OCI-LY1 (cell line): ENCODE results near the gene CASS4.

Source experiments
- H2AFZ ChIP-seq: fragments of 200-600 bp; sonication (generic), shearing (Covaris generic); 2 replicates; pipeline ENCODE4 v1.6.0; 2014; ENCODE audit warnings: antibody characterized with exemption, mild to moderate bottlenecking, low read length
- H3F3A ChIP-seq: fragments of 200-600 bp; sonication (generic), shearing (Covaris generic); 2 replicates; pipeline ENCODE4 v1.6.0; 2014; ENCODE audit warnings: mild to moderate bottlenecking, antibody characterized with exemption, low read length, moderate library complexity; ENCODE audit not compliant: insufficient read depth
- H3K27ac ChIP-seq: fragments of 200-600 bp; sonication (generic); 2 replicates; pipeline ENCODE4 v1.5.1; 2014; ENCODE audit warnings: low read length, mixed run types, mild to moderate bottlenecking, low read depth; ENCODE audit not compliant: poor library complexity, severe bottlenecking
- H3K27me3 ChIP-seq: fragments of 200-600 bp; sonication (generic); 2 replicates; pipeline ENCODE4 v1.6.0; 2014; ENCODE audit warnings: antibody characterized with exemption, mild to moderate bottlenecking, low read length, moderate library complexity; ENCODE audit not compliant: insufficient read depth
- H3K36me3 ChIP-seq: fragments of 200-600 bp; sonication (generic); 2 replicates; pipeline ENCODE4 v1.6.1; 2014; ENCODE audit warnings: mild to moderate bottlenecking, antibody characterized with exemption, low read length, moderate library complexity, mixed read lengths; ENCODE audit not compliant: insufficient read depth
- H3K4me1 ChIP-seq: fragments of 200-600 bp; sonication (generic); 2 replicates; pipeline ENCODE4 v1.5.1; 2014; ENCODE audit warnings: mild to moderate bottlenecking, low read length, moderate library complexity; ENCODE audit not compliant: insufficient read depth, severe bottlenecking
- H3K4me2 ChIP-seq: fragments of 200-600 bp; sonication (generic), shearing (Covaris generic); 2 replicates; pipeline ENCODE4 v1.6.1; 2014; ENCODE audit warnings: low read length
- H3K4me3 ChIP-seq: fragments of 200-600 bp; sonication (generic); 2 replicates; pipeline ENCODE4 v1.5.1; 2014; ENCODE audit warnings: low read length, low read depth, mild to moderate bottlenecking, mixed read lengths; ENCODE audit not compliant: poor library complexity, severe bottlenecking
- H3K79me2 ChIP-seq: fragments of 200-600 bp; shearing (Covaris generic); 2 replicates; pipeline ENCODE4 v1.6.1; 2016; ENCODE audit warnings: mixed run types, low read length, mixed read lengths; ENCODE audit not compliant: insufficient read depth
- H3K9ac ChIP-seq: fragments of 200-600 bp; sonication (generic), shearing (Covaris generic); 2 replicates; pipeline ENCODE4 v1.6.1; 2014; ENCODE audit warnings: mild to moderate bottlenecking, low read length, mixed read lengths
- H3K9me2 ChIP-seq: fragments of 200-600 bp; sonication (generic), shearing (Covaris generic); 2 replicates; pipeline ENCODE4 v1.6.1; 2014; ENCODE audit warnings: low read depth, mild to moderate bottlenecking, low read length, mixed read lengths
- H3K9me3 ChIP-seq: fragments of 200-600 bp; shearing (Covaris generic); 2 replicates; pipeline ENCODE4 v1.6.1; 2014; ENCODE audit warnings: low read length, mixed read lengths
- H4K20me1 ChIP-seq: fragments of 200-600 bp; sonication (generic), shearing (Covaris generic); 2 replicates; pipeline ENCODE4 v1.6.0; 2016; ENCODE audit warnings: mild to moderate bottlenecking, low read length; ENCODE audit not compliant: insufficient read depth
- CTCF ChIP-seq: fragments of 200-600 bp; sonication (generic), shearing (Covaris generic); IDR thresholded peaks from 2 replicates; pipeline ENCODE4 v1.5.1; 2017; ENCODE audit warnings: mild to moderate bottlenecking, antibody characterized with exemption, low read length, moderate library complexity, mixed read lengths
- EZH2 ChIP-seq: fragments of 200-600 bp; sonication (generic), shearing (Covaris generic); IDR thresholded peaks from 2 replicates; pipeline ENCODE4 v1.8.0; 2017; ENCODE audit warnings: borderline replicate concordance, mixed run types, mild to moderate bottlenecking, antibody characterized with exemption, low read length, moderate library complexity, mixed read lengths

CASS4 gene

GRCh38 chr20:56429941-56430340, 17.9 kb downstream of the CASS4 start:
- Histone ChIP-seq H3K36me3 (no peaks in the 10 kb centered on the region), H3K9me3 (no peaks in the 10 kb centered on the region), H3K9ac (no peak overlapping the region), H4K20me1 (no peaks in the 10 kb centered on the region), H3K4me2 (peak overlapping the region; percentile 27; the same call in 1 of the 2 replicates), H3F3A (no peaks in the 10 kb centered on the region), H3K4me3 (no peak overlapping the region), H3K4me1 (peaks cover 11% of the 10 kb centered on the region), H3K9me2 (no peaks in the 10 kb centered on the region), H3K27me3 (no peaks in the 10 kb centered on the region), H3K79me2 (no peaks in the 10 kb centered on the region), H2AFZ (peak overlapping the region; percentile 54), H3K27ac (no peak overlapping the region)
- TF ChIP-seq EZH2 (no peak), CTCF (no peak)

DNA sequence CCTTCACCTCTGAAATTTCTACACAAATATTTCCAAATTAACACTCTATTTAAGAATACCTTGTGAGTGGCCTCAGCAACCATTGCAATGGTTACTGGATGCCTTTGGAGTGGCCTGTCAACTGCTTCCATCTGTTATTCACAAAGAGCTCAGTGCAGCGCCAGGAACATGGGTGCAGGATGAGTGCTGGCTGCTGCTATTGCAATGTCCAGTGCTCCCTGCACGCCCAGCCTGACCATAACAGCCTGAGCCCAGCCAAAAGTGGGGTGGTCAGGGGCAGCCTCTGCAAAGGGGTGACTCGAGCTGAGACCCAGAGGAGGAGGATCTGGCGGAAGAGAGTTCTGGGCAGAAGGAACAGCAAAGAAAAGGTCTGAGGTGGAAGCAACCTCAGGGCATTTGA, 18.4 kb downstream of the CASS4 start:
- no peaks in the 10 kb centered on the region for H4K20me1 ChIP-seq
- H3K27me3 ChIP-seq, result no peaks in the 10 kb centered on the region
- TF ChIP-seq CTCF, result no peak
- TF ChIP-seq EZH2, result no peak
- H3K9ac ChIP-seq, result no peak overlapping the region
- no peaks in the 10 kb centered on the region for H3K9me3 ChIP-seq
- no peaks in the 10 kb centered on the region for H3K9me2 ChIP-seq
- no peak overlapping the region for H3K4me3 ChIP-seq
- peaks cover 11% of the 10 kb centered on the region for H3K4me1 ChIP-seq
- H3K79me2 ChIP-seq, result no peaks in the 10 kb centered on the region
- no peak overlapping the region for H3K27ac ChIP-seq
- H2AFZ ChIP-seq, result peak overlapping the region; percentile 54; the same call in 1 of the 2 replicates
- no peaks in the 10 kb centered on the region for H3K36me3 ChIP-seq
- H3K4me2 ChIP-seq, result no peak overlapping the region
- no peaks in the 10 kb centered on the region for H3F3A ChIP-seq

- Histone ChIP-seq H3K9ac (no peak overlapping the region), H3K27ac (no peak overlapping the region), H3K27me3 (no peaks in the 10 kb centered on the region), H2AFZ (no peak overlapping the region), H3K79me2 (no peaks in the 10 kb centered on the region), H3K9me2 (no peaks in the 10 kb centered on the region), H3K36me3 (no peaks in the 10 kb centered on the region), H3K4me1 (peaks cover 11% of the 10 kb centered on the region), H3F3A (no peaks in the 10 kb centered on the region), H3K4me2 (no peak overlapping the region), H3K4me3 (no peak overlapping the region), H3K9me3 (no peaks in the 10 kb centered on the region), H4K20me1 (no peaks in the 10 kb centered on the region)
- TF ChIP-seq EZH2 (no peak), CTCF (no peak)
These were observed 18.9 kb downstream of the CASS4 start for GRCh38 chr20:56430957-56431356.
